ENCODE results near the gene TARP.

Gene TARP

GRCh38 chr7:38273286-38273995 lies at the start of gene TARP:
Gene TARP, minus strand, starts transcription at chr7:38273636.
- no peak for DNase-seq

- DNase-seq, result no peak
Observed at GRCh38 chr7:38323156-38323555, 49.7 kb upstream of the TARP start.

DNA sequence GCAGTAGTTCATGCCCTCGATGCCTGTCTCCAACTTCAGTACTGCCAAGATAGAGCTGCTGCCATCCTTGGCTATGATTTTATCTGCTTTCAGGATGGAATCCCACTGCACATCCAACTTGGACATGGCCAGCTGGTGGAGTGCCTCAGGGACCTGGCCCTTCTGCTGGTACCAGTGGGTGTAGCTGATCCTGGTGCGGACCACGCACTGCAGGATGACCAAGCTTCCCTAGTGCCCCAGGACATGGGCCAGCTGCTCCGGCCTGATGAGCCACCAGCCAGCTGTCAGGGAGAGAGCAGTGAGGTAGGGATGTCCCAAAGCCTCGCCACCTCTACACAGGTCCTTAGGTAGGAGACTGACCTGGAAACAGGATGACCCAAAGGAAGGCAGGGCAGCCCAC lies 49.0 kb upstream of the TARP start:
- DNase-seq, result no peak

DNA sequence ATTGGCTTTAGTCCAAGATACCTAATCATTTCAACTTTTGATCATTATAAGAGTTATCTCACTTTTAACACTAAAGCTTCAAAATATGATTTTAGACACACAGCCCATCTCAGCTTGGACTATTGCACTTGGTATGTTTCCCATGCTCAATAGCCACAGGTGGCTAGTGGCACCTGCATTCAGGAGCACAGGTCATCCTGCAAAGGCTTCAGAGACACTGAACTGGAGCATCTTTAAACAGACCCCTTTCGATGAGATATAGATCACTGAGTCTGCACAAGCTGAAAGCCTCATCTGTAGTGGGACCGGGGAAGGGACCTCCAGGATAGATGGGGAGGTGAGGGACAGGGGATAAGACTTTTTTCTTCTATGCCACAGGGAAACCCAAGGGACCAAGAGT lies 48.5 kb upstream of the TARP start:
- DNase-seq, result no peak

DNA sequence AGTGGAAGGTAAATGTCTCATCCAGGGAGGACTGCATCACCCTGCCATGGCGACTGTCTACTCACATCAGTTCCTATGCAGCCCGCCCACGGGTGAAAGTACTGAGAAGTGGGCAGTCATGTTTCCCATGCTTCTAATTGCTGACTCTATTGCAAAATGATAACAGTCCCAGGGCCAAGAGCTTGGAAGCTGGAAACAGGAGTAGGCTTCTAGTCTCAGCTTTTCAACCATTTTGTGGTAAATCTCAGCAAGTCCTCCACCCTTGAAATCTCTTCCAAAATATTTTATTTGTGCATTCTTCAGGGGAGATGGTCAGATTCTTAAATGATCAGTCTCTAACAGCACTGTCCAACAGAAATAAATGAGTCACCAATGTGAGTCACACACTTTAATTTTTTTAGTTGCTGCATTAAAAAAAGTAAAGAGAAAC lies 48.1 kb upstream of the TARP start:
- no peak for DNase-seq

- no peak for DNase-seq
Observed at GRCh38 chr7:38321050-38321449, 47.6 kb upstream of the TARP start.

- DNase-seq, result no peak
Observed at GRCh38 chr7:38319873-38320272, 46.4 kb upstream of the TARP start.

DNA sequence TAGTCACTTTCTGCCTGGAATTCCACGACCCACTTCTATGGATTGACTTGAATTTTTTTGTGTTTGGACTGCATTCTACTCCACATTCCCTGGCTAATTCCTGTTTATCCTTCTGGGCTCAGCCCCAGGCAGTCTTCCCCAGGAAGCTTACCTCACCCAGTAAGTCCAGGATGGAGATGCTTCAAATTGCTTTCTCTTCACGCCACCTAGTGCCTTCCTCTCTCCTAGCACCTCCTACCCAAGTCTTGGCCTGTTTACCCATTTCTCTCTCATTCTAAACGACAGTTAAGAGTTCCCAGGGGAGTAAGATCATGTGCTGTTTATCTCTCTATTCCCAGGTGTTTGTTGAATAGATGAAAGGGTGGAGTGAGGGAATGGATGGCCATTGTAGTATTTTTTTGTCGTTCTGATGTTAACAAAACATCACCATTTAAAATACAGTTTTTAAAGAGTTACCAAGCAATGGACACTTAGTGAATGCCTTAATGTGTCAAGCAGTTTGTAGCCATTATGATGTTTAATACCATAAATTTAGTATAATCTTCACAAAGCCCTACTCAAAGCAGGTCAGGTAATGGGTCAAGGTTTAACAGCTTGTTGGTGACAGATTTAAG lies 45.5 kb upstream of the TARP start:
- no peak for DNase-seq

DNA sequence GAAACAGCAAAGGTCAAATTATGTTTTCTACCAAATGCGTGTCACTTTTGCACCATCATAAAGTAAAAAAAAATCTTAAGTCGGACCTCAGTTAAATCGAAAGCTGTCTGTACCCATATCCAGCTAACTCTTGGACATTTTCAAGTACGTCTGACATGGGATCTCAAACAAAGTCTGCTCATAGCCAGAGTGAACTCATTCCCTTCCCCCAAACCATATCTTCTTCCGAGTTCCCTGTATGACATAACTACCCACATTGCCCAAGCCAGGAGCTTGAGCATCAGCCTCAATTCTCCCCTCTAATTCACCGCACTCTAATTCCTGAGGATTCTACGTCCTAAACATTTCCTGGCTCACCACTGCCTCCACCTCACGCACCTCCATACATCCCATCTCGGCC lies 44.8 kb upstream of the TARP start:
- DNase-seq, result no peak

DNA sequence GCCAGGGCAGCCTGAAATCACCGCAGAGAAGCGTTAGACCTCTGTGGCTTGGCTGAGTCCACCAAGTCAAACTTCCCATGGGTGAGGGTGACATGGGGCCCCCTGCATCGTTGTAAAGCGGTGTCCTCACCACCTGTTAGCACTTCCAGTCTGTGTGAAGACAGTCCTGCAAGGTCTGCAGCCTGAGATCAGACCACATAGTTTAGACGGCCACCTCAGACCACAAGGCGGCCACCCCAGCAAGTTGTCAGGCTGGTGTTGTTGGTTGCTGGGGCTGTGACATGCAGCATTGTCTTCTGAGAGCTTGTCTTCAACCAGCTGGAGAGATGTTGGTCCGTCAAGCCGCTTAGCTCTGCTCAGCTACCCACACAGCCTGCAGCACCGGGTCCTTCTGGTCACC lies 44.1 kb upstream of the TARP start:
- no peak for DNase-seq

GRCh38 chr7:38316733-38317360 lies 43.4 kb upstream of the TARP start:
- DNase-seq, result no peak

- no peak for DNase-seq
Observed at GRCh38 chr7:38315410-38315809, 42.0 kb upstream of the TARP start.

DNA sequence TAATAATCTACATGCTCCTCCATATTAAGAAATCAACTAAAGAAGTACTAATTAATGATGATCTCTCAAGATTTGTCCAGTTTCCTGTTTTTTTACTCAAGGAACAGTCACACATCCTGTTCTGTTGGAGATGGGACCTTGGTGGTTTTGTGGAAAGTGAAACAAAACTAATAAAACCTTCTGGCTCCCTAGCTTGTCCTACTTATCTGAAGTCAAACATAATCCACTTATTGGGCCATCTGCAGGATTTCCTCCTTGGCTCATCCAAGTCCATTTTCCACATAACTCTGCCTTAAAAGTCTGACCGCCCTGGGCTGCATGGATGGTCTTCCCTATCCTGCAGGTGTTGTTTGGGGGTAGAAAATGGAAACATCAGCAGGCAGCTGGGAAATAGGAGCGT lies 39.4 kb upstream of the TARP start:
- DNase-seq, result no peak

DNA sequence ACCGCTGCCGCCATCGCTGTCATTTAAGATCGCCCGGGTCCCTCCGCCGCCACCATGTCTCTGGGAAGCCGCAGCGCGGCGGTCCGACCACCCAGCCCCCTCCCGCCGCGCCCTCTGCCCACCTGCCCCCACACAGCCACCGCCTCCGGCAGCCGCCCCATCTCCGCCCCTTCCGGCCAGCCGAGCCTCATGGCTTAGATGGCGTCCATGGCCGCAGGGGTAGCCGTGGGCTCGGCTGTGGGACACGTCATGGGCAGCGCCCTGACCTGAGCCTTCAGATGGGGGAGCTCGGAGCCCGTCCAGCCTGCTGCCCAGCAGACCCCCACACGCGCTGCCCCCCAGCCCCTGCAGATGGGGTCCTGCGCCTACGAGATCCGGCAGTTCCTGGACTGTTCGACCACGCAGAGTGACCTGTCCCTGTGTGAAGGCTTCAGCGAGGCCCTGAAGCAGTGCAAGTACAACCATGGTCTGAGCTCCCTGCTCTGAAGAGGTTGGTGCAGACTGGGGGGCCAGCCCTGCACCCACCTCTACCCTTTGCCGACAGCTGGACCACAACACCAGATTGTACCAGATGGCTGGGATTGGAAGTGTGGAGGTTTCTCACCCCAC lies 38.0 kb upstream of the TARP start:
- DNase-seq, result no peak

DNA sequence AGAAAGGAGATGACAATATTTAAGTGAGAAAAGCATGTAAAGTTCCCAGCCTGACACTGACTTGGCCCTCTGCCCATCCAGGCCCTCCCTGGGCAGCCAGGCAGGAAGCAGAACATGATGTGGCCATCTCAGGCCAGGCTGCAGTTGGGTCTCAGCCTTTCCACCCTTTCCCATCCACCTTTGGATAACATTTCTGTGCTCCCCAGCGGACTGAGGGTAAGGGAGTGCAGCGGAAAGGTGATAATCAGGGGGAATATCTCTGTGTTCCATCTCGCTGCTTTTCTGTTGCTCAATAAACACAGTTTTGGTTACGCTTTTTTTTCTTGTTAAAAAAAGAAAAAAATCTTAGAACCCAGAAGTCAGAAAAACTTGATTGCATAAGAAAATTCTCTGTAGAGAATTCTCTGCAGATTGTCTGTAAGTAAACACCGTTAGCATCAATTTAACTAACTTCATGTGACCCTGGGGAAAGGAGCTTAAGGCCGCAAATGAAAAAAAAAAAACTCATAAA lies 37.2 kb upstream of the TARP start:
- no peak for DNase-seq

GRCh38 chr7:38309555-38309954 lies 36.1 kb upstream of the TARP start:
- DNase-seq, result no peak

DNA sequence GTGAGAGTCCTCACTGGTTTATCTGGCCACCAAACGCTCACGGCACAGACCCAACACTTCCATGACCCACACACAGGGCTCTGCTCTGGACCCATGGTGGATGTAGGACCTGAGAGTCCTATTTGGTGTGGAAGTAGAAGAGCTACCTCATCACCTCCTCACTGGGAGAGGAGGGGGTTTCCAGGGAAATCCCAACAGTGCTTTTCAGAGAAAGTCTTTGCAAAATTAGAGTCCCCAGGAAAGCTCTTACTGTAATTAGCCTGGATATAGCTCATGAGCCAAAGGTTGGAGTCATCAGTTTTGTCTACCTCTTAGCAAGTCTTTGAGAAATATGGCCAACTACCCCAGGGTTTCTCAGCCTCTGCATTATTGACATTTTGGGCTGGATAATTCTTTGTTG lies 34.7 kb upstream of the TARP start:
- DNase-seq, result no peak

DNA sequence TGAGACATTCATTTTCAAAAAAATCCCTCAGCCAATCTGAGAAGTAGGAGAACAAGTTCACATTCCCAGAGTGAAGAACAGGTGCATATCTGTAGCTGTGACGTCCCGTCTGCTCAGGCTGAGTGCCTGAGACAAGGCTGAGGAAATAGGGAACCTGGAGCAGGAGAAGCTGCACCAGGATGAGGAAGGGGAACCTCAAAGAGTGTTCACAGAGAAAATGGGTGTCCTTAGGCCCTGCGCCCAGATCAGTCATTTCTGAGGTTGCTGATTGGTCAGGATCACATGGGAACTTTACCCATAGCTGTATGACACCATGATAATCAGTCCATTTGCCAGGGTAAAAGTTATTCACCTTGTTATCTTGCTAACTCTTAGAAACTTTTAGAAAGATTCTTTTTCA lies 34.2 kb upstream of the TARP start:
- no peak for DNase-seq

DNA sequence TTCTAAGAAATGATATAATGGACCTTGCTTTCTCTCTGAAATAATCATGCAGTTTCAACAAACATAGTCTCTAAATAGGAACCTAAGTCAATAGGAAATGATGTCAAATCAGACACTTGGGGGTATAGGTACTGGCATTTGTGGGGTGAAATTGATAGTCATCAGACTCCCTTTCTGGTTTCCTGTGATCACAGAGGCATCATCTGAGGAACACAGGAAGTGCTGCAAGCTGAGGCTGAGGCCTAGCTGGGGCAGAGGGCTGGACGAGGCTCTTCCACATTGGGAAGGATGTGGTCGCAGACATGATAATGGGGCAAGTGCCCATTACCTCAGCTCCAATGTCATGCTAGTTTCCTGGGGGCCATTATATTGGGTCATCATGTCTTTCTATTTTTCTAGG lies 33.5 kb upstream of the TARP start:
- DNase-seq, result no peak

- no peak for DNase-seq
Observed at GRCh38 chr7:38306171-38306570, 32.7 kb upstream of the TARP start.

DNA sequence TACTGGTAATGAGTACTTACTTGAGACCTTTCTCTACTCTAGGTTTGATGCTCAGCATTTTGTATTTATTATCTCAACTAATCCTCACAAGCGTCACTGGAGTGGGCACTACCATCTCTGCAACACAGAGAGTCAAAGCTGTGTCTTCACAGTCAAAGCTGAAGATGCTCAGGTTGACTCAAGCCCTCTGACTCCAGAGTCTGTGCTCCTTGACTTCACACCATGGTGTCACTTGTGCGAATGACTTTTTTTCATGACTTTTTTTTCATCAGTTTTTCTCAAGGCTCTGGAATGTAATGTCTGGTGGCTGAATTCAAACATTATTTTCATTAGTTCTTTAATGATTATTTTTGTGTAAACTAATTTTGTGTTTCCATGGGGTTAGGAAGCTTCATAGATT lies 30.4 kb upstream of the TARP start:
- no peak for DNase-seq

DNA sequence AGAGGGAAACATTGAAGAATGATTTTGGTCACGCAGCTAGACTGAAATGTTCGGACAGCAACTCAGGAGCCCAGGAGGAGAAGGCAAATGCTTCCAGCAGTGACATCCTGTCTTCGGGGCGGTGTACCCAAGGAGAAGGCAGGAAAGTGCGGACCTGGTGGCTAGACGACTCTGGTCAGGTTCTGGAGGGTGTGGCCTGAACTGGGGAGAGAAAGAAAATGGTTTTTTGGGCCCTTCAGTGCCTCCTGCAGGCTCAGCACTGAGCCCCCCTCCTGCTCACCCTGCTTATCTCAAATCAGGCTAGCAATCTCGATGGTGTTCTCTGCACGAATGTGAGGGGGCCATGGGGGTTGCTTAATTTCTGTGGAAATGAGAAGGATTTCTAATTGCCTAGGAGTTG lies 26.7 kb upstream of the TARP start:
- DNase-seq, result no peak

Measured in muscle of arm (tissue), 1 donor.